Epithelial cell of prostate (primary cell): Measurements from ENCODE around the gene PKNOX2.

Source experiments
- DNase-seq: peaks from one replicate; pipeline ENCODE4 v3.0.0-alpha.2; 2011; ENCODE audit warnings: low read depth, low spot score
- H3K27ac ChIP-seq: fragments of 450-650 bp; 2 replicates; pipeline ENCODE4 v1.5.1; 2017; ENCODE audit warnings: mild to moderate bottlenecking

PKNOX2 gene

DNA sequence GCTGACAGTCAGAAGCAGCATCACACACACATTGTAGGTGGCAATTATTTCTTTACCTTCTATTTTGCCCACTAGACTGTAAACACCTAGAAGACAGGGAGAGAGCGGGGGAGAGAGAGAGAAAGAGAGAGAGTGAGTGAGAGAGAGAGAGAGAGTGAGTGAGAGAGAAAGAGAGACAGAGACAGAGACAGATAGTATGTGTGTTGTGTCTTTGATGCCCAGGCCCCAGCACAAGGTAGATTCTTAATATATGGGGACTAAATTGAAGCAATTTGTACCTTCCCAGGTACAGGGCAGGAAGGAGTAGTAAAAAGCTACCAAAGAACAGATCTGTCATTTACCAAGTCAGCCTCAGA, 163.7 kb downstream of the PKNOX2 start:
- no peak overlapping the region for H3K27ac ChIP-seq
- no peak for DNase-seq

DNA sequence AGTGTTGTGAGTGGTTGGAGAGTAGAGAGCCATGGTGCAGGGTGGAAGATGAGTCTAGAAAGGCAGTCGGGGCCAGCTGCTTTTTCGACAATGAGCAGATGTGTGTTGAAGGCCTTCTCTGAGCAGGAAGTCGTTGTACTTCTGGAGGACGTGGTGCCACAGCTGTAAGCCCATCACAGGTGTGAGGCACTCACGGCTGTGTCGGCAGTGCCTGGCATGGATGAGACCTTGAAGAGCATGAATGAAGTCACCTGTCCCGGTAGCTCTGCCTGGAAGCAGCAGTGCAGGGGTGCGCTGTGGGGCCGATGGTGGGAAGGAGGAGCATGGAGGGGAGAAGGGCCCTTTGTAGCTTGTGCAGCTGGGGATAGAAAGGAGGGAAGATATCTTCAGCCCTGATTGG, 165.2 kb downstream of the PKNOX2 start:
- no peak overlapping the region for H3K27ac ChIP-seq
- no peak for DNase-seq

DNA sequence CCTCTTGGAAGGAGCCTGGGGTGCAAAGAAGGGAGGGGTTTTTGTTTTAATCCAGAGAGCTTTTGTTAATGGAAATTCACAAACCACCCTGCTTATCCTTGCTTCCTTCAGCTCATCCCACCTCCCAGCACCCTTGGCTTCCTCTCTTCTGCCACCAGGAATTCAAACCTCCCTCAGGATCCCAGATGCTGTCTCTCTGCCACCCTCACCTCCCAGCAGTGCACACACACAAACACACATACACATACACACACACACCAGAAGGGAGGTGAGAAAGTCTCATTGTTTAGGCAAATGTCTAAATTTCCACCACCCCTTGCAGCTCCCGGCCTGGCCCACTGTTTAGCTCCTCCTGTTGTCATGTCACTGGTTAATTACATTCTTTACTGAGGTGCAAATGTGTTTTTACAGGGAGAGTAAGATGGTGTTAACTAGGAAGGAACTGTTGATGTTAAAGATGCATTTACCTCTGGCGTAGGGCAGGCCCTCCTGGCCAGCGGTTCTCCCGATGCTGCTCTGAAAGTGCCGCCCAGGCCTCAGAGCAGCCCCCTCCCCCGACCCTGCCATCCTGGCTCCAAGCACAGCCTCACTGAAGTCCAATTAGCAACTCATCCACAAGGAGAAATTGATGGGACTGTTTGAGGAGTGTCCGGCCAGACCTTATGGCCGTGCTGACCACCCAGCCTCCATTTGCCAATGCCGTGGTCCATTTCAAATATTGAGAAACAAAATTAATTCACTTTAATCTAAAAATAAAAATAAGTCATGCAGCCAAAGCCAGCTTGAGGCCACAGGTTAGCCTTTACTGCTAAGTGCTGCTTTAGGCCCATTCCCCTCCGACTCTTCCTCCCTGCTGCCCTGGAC, 166.1 kb downstream of the PKNOX2 start:
- no peak for DNase-seq
- no peak overlapping the region for H3K27ac ChIP-seq

DNA sequence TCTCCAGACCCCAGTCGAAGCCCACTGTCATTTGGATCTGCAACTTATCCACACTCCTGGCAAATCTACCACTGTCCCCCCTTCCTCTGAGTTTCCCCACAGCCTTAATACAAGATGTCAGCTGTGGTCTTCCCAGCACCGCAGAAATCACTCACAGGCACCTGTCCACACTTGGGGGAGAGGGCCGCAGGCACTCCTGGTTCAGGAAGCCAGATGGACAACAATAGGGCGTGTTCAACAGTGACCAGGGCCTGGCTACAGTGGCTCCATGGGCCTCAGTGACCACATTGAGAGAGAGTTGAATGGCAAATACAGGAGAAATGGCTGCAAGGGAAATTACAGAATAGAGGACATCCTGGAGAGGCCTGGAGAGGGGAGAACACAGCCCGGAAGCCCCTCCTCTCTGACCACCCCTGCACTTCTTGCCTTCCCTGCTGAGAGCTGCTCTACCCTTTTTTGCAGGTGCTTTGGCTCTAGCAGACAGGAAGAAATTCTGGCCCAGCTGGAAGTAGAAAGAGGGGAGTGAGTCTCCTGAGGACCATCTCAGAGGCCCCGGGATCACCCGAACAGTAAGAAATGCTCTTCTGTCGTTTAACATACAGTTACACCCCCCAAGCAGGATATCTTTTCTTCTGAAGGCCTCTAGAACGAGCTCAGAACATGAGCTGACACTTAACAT, 166.9 kb downstream of the PKNOX2 start:
- DNase-seq: no peak
- no peak overlapping the region for H3K27ac ChIP-seq

DNA sequence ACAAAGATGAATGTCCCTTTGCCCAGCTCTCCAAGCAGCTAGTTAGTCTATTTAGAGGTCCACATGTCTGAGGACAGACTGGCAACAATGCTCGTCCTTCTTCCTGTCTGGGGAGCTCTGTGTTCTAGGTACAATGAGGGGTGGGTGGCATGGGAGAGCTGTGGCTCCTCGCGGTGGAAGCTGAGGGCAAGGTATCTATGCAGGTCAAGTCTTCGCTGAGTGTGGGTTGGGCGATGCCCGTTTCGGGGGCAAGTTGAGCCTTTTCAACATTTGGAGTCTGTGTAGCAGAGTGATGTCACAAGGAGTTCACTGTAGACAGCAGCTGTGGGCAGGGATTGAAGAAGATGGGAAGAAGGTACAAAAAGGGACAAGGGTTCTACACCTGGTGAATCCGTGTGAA, 168.3 kb downstream of the PKNOX2 start:
- DNase-seq: no peak
- no peak overlapping the region for H3K27ac ChIP-seq

DNA sequence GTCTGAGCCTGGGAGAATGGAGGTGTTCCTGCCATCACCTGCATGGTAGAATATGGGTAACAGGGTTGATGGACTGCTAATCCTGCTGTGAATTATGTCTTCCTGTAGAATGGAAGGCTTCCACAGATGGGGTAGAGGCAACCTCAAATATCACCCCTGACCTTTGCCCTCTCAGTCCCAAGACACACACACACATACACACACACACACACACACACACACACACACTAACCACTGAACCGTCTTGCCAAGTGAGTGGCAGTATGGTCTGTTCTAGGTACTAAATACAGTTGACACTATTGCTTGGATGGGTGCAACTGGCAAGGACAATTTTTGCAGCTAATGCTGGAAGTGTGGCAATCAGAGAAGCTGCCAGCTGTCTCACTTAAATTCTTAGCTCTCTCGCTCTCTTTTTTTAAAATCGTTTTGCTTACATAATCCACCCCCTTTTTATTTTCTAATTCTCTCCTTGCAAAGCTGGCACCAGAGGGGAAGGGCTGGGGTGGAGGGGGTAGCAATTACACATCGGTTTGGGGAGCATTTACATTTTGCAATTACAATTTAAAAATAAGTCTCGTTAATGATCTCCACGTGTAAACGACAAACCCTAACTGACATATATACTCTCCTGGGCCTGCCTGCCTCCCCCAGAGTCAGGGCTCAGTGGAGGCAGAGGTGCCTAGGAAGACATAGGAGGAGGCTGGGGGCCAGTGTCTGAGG, 169.0 kb downstream of the PKNOX2 start:
- no peak overlapping the region for H3K27ac ChIP-seq
- no peak for DNase-seq

DNA sequence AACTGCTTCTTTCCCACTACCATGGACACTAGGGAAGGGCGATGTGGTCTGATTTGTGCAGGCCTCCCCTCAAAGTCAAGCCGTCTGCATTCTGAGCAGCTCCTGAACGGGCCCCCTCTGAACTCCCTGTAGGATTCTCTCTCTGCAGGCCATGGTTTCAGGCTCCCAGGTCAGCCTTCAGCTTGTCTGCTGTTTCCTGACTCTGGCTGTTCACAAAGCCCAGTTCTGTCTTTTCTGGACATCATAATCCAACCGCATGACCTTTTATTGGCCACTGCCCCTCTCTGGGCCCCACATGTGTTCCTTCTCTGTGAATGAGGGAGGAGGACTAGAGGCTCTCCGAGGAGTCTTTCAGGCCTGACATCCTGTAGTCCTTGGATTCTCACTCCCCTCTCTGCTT, 170.6 kb downstream of the PKNOX2 start:
- no peak overlapping the region for H3K27ac ChIP-seq
- DNase-seq: no peak

DNA sequence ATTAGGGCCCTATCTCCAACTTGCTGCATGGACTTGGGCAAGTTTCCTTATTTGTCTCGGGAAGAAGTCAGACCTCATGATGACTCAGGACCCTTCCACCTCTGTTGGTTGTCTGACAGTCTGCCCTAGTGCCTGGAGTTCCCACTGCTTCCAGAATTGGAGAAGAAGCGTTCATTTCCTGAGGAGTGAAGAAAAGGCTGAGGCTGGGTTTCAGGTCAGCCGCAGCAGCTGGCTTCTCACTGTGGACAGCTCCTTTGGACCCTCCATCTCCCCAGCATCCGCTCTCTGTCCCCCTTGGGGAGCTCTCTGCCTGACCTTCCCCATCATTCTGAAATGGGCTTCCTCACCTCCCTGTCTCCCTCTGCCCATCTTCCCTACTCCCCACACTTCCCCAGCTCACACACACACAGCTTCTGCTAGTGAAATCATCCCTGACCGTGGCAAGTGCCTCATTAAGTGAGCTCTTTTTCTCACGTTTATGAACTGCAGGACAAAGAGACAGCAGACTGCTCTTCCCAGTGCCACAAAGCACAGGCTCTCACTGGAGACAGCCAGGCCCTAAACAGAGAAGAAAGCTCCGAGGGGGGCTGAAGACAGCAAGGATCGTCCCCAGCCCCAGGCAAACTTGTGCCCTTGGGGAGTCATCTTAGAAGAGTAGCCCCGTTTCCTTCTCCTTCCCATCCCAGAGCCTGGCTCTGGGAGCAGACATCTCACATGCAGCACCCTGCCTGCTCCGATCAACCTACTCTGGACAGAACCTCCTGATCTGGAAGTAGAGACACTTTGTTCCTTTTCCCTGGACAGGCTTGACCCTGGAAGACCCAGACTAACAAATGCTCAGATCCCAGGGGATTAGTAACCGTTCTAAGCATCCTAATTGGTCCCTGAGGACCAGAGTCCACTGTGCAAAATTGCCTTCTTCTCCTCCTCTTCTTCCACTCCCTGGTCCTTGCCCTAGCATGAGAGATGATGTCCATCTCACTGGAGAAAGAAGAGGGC, 173.6 kb downstream of the PKNOX2 start:
- no peak for DNase-seq
- H3K27ac ChIP-seq: no peak overlapping the region

DNA sequence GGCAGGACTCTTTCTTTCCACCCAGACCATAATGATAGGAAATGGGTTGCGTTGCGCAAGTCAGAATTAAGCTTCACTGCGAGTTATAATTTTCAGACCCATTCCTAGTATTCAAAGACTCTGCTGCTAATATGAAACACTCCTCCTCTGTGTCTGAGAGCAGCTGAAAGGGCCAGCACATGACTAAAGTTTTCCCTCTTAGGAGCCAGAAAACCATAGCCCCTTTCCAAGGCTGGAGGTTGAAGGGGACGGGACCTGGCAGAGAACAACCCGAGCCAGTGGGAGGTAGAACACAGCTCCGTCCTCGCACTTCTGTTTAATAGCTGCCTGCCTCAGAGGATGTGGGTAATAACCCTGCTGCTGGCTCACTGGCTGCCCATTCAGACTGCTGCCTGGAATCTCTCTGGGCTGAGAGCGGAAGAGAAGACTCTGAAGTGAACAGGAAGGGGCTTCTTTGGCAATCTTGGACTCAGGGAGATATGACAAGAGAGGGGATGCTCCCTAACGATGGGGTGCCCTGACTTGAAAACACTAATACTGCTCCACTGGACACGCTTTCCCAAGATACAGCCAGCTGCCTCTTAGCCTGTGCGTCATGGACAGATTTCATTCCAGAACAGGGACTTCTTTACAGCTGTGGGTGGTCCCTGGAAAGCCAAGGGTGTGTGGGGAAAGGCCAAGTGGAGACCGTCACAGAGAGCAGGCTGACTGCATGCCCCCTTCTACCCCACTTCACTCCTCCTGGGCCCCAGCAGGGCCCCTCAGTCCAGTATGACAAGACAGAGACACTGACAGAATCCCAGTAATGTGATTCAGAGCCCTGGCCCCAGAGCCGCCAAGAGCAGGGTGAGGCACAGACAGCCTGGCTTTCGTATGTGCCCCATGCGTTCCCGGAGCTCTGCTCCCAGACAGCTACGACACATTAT, 174.6 kb downstream of the PKNOX2 start:
- no peak for DNase-seq
- no peak overlapping the region for H3K27ac ChIP-seq

DNA sequence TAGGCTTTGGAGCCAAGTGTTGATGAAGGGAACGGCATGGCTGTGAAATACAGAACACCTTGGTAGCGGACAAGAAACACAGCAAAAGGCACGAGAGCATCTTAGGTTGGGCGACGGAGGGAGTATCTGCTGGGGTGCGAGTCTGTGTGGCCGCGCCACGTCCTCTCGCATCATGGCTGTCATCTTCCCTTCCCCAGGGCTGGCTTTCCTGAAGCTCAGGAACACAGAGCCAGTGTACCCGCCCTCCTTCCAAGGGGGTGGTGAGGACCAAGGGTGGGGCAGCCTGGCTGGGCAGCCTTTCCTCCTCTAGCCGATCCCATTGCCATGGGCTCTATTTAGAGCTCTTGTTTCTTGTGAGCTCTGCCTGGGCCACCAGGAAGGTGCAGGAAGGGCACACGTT, 177.1 kb downstream of the PKNOX2 start:
- no peak overlapping the region for H3K27ac ChIP-seq
- DNase-seq: no peak

DNA sequence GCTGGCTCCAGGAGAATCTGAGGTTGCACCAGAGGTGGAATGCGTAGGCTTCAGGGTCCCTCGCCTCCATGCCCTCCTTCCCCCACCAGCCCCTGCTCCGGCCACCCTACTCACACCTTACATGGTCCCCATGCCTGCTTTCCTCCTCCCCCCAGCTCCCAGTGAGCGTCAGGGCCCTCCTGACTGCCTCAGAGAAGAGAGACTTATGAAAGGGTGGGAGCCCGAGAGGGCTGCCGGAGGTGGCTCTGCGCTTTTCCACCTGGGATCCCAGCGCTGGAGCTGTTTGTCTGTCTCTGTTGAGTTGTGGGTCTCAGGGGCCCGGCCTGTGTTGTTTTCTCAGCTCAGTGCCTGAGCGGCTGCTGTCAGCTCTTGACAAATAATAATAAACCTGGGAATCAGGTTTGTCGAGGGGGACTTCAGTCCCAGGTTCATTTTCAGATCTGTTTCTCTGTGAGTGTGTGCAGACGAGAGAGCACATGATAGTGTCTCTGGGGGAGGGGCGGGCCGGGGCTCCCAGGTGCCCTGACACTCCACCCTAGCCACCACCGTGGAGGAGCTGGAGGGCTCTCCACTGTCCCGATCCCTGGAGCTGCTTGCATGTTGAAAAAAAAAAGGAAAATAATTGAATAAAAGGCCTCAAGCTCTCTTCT, 177.9 kb downstream of the PKNOX2 start:
- DNase-seq: no peak
- no peak overlapping the region for H3K27ac ChIP-seq

DNA sequence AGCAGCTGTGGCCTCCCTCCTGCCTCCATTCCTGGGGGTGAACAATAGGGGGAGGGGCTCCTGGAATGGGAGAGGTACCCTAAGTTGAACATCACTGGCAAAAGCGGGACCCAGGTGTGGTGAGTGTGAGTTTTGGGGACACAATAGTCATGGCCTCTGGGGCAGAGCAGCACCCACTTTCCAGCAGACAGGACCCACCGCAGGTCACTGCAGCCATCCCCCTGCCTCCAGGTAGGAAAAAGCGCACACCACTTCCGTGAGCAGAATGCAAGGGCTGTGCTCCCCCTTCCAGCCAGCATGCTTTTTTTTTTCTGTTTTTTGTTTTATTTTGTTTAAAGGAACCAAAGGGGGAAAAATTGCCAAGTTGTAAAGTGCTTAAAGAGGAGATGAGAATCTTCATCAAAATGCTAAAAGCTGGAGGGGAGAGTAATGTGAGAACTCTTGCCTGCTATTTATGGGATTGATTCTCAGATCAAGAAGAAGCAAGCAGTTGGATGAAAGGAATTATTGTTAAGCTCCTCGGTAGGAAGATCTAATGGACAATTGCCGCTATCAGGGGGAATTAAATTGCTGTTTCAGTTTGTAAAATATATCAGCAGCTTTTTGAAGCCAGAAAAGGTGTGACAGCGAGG, 178.7 kb downstream of the PKNOX2 start:
- DNase-seq: no peak
- H3K27ac ChIP-seq: no peak overlapping the region

DNA sequence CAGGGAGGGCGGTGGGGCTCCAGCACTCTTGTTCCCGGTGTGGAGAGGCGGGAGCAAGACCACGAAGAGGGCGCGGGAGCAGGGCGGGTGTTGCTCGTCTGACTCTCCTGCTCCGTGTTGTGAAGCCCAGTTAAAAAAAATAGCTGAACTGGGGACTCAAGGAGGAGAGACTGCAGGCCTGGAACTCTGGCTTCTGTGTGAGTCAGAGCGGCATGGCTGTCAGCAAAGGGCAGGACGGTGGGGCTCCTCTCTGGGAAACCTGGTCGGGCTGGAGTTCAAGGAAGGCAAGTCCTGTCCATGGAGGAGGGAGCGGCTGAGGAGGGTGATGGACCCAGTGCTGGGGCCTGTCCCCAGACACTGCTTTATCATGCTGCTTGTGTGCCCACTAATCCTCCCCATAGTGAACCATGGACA, 179.2 kb downstream of the PKNOX2 start:
- H3K27ac ChIP-seq: no peak overlapping the region
- DNase-seq: no peak

DNA sequence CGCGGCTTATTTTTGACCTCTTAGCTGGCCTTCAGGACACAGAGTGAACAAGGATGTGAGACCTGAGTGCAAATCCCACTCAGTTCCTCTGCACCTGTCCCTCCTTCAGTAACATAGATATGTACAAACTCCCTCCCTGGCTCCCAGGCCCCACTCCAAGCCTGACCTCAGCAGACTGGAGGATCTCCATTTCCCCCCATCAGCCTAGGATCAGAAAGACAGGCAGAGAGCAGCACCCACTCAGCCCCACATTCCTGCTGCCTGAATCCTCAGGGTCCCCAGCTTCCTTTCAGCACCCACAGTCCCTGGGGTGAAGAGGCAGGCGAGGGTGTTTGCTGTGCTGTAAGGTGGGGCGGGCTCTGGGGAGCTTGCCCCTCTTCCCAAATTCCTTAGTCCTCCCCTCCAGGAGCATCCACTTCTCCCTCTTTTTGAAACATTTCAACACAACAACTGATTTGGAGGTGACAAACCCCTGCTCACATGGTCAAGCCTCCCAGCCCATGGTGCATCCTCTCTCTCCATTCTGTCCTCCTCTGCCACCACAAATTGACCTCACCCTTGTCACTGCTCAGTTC, 180.4 kb downstream of the PKNOX2 start:
- no peak for DNase-seq
- no peak overlapping the region for H3K27ac ChIP-seq

DNA sequence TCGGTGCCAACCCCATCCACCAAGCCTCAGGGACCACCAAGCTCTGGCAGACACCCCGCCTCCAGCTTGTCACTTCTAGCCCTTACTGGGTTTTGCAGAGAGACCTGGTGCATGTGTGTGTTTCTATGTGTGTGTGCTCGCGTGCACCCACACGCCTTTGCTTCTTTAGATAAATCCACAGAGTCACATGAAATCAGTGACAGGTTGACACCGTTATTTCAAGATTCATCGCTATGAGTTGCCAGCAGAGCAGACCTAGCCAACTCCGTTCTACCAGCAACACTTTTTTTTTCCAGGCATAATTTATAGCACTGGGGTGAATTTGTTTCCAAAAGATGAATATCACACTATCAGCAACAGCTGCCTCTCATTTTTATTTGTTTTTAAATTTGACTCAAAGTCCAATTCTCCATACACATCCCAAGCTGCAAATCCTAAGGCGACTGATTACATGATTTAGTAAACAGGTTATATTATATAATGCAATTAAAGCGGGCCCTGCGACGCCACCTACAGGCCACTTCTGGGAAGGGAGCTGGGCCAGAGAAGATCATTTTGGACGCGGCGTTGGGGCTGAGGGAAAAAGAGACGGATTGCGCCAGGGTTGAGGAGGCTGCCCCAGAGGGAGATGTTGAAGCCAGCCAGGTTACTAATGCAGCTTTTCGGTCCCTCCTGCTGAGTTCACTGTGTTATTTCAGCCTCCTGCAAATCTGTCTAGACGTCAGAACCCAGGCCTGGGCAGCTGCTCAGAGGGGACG, 181.0 kb downstream of the PKNOX2 start:
- DNase-seq: no peak

DNA sequence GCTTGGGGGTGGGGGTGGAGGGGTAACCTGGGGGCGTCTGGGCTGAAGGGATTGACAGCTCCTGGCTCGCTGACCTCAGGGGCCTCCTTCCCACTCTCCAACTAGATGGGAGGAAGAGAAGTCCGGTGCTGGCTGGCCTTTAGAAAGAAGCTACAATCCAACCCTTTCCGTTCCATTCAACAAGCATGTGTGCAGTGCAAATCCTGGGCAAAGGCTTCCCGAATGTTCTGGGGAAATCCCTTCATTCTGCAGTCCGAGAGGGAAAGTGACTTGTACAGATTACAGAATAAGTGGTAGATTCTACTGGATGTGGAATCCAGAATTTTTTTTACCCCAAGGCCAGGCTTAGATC, 181.6 kb downstream of the PKNOX2 start:
- no peak overlapping the region for H3K27ac ChIP-seq
- DNase-seq: no peak

More for the DNA sequence above, 181.0 kb downstream of the PKNOX2 start:
- H3K27ac ChIP-seq: no peak overlapping the region
